Measurements from ENCODE around the gene FYB2.

GRCh38 chr1:56758794-56759193, 60.4 kb downstream of the FYB2 start:
- TF ChIP-seq CTCF (conservative IDR thresholded peaks at IDR 0.05; ENCODE audit: low read depth, low read length) (no peak), EZH2 (IDR thresholded peaks at IDR 0.05; ENCODE audit: borderline replicate concordance, low read depth, low read length, poor library complexity, severe bottlenecking) (no peak)
